ENCODE results near the gene NMNAT2. TPM values are rescaled to one million over a fixed set of nuclear protein-coding genes. Genes with fewer than 3 reads are reported as not detected.

The NMNAT2 gene
- total and polyA plus RNA-seq, 2 of the 8 experiments (the other 6 are each of a cell fraction or from before 2014, with no cell fraction given) = 6.5 to 20.9 TPM

DNA sequence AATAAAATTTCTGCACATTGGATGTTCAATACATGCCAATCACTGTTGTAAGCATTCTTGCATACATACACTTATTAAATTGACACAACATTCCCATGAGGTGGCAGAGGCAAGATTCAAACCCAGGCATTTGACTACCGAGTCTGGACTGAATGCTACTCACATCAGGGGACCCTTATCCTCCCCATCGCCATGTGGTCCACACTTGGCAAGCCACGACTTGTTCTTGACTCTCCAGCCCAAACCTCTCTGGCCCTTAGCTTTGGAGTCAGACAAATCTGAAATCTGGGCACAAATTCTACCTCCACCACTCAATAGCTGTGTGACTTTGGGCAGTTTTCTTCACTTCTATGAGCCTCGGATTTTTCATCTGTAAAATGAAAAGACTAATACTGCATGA lies 57.1 kb downstream of the NMNAT2 start (continued):
- TF ChIP-seq NRF1 (IDR thresholded peaks at IDR 0.05; ENCODE audit: low read depth, low read length) = no peak
